Stimulated activated CD4-positive, alpha-beta T cell treated with anti-CD3 and anti-CD28 coated beads, Interleukin-1b, Interleukin-23, amount 100 ng/mL, for 1 hour (primary cell): ENCODE results near the gene LRRC17.

Experiments used
- DNase-seq, 2 donors: peaks; one replicate each; pipeline ENCODE4 v3.0.0-alpha.2; 2020; ENCODE audit warnings: low read depth in 2 of 2

Gene LRRC17

DNA sequence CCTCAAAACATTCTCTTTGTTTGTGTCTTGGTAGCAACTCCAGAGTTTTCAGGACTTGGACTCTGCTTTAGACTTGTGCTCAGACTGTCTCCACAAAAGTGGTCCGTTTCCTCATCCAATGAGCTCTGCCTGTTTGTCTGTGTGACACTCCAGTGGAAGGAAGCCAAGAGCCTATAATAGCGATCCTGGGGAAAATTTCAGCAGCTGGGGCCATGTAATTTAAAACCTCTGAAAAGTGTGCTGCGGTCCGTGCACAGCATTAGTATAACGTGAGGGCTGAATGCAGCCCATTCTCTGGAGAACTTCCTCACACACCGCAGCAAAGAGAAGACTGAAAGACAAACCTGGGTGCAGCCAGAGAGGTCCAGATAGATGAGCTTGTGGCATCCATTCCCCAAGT is at the start of gene LRRC17:
LRRC17 (plus strand) TSS at position 259 of the 400 bp plus-strand sequence. CDS start 20,914 bp downstream, outside the sequence.
- DNase-seq, result no peak

DNA sequence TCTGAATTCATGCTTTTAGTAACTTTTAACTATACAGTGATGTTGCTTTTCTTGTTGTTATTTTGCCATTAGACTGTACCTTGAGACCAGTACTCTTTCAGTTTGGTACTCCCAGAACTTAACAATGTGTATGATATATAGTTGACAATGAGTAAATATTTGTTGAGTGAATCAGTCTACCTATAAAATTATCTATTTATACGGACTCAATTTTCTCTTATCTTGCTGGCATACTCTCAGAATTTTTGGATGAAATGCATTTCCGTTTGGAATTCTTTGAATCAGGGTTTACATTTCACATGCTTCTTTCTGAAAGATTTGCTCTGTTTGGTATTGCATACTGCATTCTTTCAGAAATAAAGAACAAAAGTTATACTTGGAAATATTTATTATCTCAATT is 47.8 kb upstream of the LRRC17 start:
- no peak for DNase-seq

- no peak for DNase-seq
These were observed 46.1 kb upstream of the LRRC17 start for GRCh38 chr7:102866535-102867215.

DNA sequence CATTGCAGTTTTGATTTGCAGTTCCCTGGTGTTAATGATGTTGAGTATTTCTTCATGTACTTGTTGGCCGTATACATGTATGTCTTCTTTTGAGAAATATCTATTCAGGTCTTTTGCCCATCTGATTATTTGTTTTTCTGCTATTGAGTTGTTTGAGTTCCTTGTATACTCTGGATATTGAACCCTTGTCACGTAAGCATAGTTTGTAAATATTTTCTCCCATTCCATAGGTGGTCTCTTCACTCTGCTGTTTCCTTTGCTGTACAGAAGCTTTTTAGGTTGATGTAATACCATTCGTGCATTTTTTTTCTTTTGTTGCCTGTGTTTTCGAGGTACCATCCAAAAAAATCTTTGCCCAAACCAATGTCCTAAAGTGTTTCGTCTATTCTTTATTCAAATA is 43.6 kb upstream of the LRRC17 start:
- DNase-seq, result no peak

GRCh38 chr7:102872460-102872859 is 40.3 kb upstream of the LRRC17 start:
- no peak for DNase-seq

DNA sequence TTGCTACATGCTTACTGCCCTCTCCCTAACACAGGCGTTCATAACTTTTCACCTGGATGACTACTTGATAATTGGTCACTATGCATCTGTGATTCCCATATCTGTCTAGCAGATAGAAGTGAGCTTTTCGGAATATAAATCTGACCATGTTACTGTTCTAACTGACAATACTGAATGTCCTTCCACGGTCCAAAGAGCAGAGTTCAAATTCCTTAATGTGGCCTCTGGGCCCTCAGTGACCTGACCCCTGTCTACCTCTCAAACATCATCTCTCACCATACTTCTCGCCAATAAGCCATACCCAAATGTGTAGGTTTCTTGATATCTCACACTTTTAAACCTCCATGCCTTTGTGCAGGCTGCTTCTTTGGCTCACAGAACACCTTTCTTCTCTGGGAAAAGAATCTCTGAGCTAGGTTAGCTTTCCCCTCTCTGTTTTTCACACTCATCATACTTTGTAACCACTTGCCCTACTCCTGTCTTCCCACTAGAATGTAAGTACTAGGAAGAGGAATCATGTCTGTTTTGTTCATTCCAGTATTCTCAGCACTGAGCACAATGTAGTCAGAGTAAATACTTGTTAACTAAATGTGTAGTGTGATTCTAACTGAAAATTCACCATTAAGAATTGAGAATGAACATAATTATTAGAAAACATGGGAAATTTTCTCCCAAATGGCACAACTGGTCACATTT is 39.2 kb upstream of the LRRC17 start:
- DNase-seq, result no peak

GRCh38 chr7:102874166-102874829 is 38.5 kb upstream of the LRRC17 start:
- no peak for DNase-seq

DNA sequence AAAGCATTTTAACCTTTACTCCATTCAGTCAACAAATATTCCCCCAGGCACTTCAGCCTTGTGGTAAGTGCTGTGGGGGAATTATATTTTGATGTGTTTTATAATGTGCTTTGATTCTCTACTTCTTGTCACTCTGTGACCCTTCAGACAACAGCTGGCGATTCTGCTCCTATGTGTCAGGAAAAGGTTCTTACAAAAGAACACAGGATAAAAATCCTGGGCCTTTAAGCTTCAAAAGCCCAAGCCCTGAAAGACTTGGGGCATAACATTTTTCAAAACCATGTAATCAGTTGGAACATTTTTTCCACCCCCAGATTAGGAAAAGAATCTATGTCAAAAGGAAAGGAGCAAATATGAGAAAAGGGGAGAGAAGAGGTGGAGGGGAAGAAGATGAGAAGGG is 37.8 kb upstream of the LRRC17 start:
- no peak for DNase-seq

DNA sequence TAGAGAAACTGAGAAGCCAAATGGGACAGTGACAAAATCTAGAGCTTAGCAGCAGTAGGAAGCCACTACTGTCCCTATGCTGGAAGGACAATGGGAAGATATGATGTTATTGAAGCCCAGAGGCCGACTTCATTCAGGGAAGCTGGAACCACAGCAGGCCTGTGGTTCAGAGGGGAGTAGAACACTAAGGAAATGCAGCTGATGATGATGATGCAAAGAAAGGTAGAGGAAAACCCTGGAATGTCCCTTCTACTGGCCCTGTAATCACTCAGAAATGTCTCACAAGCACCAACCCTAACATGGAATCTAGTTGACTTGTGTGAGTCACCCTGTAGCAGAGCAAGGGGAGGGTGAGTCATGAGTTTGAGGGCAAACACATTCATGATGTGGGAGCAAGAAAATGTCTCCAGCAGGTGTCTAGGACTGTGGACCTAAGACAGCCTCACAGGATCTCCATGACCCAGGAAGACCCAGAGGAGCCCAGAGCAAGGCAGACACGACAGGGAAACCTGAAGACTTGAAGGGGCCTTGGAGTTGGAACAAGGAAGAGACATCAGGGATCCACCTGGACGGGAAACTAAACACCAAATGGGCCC is 37.0 kb upstream of the LRRC17 start:
- no peak for DNase-seq

GRCh38 chr7:102883098-102883860 is 29.5 kb upstream of the LRRC17 start:
- no peak for DNase-seq

DNA sequence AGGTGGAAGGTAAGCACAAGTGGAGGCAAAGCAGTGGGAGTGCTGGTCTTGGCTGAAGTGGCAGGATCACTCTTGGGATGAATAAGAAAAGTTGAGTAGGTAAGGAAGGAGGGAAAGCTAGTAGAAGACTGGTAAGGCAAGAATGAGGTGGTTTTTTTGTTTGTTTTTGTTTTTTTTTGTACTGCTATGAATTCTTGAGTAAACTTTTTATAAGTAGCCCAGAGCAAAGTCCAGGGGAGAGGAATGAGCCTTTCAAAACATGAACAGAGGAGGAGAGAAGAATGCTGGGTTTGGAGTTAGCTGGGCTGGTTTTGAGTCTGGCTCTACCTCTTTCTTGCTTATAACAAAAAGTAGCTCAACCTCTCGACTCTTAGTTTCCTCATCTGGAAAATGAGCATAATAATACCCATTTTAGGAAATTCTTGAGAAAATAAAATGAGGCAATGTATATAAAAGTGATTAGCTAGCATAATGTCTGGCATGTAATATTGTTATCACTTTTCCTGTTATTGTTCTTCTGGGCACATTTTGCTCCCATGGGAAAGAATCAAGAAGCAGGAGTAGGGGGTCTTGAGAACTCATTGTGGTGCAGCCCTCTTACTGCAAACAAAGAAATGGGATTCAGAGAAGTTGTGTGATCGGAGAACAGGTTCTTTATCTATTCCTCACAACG is 24.1 kb upstream of the LRRC17 start:
- no peak for DNase-seq

DNA sequence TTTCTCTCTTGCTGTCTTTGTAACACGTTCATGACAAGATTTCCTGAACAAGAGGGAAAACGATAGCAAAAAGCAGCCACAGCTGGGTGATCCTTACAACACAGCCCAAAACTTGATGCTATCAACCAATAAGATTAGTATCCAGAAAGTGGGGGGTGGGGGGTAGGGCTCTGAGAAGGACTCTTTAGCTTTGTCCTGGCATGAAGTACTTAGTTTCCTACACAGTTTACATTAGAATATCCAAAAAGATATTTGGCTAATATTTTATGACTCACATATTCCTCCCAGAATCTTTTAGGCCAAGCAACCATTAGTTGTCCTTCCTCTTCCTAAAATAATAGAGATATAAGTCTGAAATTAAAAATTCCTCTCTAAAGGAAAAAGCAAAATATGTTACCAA is 22.9 kb upstream of the LRRC17 start:
- DNase-seq, result no peak

GRCh38 chr7:102890292-102890970 is 22.4 kb upstream of the LRRC17 start:
- DNase-seq, result no peak

- no peak for DNase-seq
These were observed 21.7 kb upstream of the LRRC17 start for GRCh38 chr7:102890971-102891692.

GRCh38 chr7:102891693-102892261 is 21.0 kb upstream of the LRRC17 start:
- no peak for DNase-seq

DNA sequence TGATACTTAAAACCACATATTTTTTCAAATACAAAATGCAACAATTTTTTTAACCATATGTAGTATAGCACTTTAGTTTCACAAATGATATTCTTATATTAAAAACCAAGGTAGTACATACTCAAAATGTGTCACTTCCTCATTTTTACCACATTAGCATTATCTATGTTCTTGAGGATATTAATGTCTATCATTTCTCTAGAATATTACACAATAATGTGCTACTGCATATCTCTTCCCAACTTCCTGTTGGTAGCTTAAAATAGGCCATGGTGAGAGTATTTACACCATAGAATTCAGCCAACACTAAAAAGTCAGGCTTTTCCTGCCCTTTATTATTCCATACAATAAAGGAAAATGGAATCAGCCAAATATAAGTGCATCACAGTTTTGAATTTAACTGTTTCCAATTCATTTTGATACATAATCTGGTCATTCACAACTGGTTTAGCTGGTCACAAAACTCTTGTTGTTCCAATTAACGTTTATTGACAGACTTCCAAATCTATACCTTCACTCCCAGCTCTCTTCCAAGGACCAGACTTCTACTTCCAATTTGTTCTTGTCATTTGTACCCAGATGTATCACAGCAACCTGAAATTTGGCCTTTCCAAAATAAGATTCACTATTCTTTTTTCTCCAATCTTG is 20.0 kb upstream of the LRRC17 start:
- DNase-seq, result no peak

DNA sequence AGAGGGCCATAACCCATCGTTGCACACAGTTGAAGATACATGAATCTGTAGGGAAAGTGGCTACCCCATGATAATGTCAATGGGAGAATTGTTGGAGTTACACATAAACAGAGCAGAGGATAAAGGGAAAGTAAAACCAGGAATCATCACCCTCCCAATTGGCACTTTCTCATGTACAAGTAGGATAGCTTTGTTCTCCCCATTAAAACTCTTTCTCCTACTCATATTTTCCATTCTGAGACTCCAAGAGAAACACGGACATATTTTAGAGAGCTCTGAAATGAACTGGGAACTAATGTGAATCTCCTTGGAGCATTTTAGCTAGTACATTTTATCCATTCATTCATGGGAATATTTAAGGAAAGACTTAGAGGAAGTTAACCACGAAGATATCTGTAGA is 17.2 kb upstream of the LRRC17 start:
- DNase-seq, result no peak

DNA sequence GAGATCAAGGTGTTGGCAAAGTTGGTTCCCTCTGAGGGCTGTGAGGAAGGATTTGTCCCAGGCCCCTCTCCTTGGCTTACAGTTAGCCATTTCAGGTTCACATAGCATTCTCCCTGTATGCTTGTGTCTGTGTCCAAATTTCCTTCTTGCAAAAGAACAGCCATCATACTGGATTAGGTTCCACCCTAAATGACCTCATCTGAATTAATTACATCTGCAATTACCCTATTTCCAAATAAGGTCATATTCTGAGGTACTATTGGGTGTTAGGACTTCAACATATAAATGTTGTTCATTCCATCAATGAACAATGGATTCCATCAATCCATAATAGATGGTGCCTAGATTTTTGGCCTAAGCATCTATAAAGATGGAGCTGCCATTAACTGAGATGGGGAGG is 16.2 kb upstream of the LRRC17 start:
- no peak for DNase-seq

- DNase-seq, result no peak
These were observed 15.6 kb upstream of the LRRC17 start for GRCh38 chr7:102897211-102897631.
